Stimulated activated naive CD8-positive, alpha-beta T cell treated with anti-CD3 and anti-CD28 coated beads, Interleukin-15, Interleukin-2, amounts not matched to agents 100 ng/mL and 50 ng/mL, for 24 hours (primary cell): ENCODE data around the gene MPDZ.
"Not testable (repeated sequence)": the region's sequence is repeated elsewhere in the genome, so short reads cannot be mapped to it uniquely, and the experiment has no call there.

Experiments
- H3K27ac Mint-ChIP-seq: one replicate; pipeline ENCODE4 v1.8.0; 2021; ENCODE audit warnings: mild to moderate bottlenecking, mixed read lengths
- H3K27me3 Mint-ChIP-seq: one replicate; pipeline ENCODE4 v1.8.0; 2021; ENCODE audit warnings: mixed read lengths
- H3K36me3 Mint-ChIP-seq: one replicate; pipeline ENCODE4 v1.8.0; 2021; ENCODE audit warnings: low read depth, mixed read lengths
- H3K4me1 Mint-ChIP-seq: one replicate; pipeline ENCODE4 v1.8.0; 2021; ENCODE audit warnings: low read depth, mixed read lengths
- H3K4me3 Mint-ChIP-seq: one replicate; pipeline ENCODE4 v1.8.0; 2021; ENCODE audit warnings: mild to moderate bottlenecking, mixed read lengths
- H3K9me3 Mint-ChIP-seq: one replicate; pipeline ENCODE4 v1.8.0; 2021; ENCODE audit warnings: mixed read lengths

The MPDZ gene

GRCh38 chr9:13224366-13224765 lies 55.1 kb downstream of the MPDZ start:
- no peak overlapping the region for H3K27ac Mint-ChIP-seq
- H3K27me3 Mint-ChIP-seq = no peaks in the 10 kb centered on the region
- no peaks in the 10 kb centered on the region for H3K4me1 Mint-ChIP-seq

GRCh38 chr9:13222733-13223132 lies 56.8 kb downstream of the MPDZ start:
- H3K27ac Mint-ChIP-seq, H3K4me3 Mint-ChIP-seq, H3K36me3 Mint-ChIP-seq, H3K27me3 Mint-ChIP-seq, H3K4me1 Mint-ChIP-seq, H3K9me3 Mint-ChIP-seq: not testable (repeated sequence)

More at GRCh38 chr9:13224366-13224765, 55.1 kb downstream of the MPDZ start:
- no peak overlapping the region for H3K4me3 Mint-ChIP-seq
- no peaks in the 10 kb centered on the region for H3K36me3 Mint-ChIP-seq
- no peaks in the 10 kb centered on the region for H3K9me3 Mint-ChIP-seq

- no peaks in the 10 kb centered on the region for H3K4me1 Mint-ChIP-seq
- H3K27me3 Mint-ChIP-seq = no peaks in the 10 kb centered on the region
- H3K36me3 Mint-ChIP-seq = no peaks in the 10 kb centered on the region
- H3K9me3 Mint-ChIP-seq = no peaks in the 10 kb centered on the region
- no peak overlapping the region for H3K27ac Mint-ChIP-seq
- H3K4me3 Mint-ChIP-seq = no peak overlapping the region
Observed at GRCh38 chr9:13221741-13222140, 57.8 kb downstream of the MPDZ start.

GRCh38 chr9:13220837-13221236 lies 58.7 kb downstream of the MPDZ start:
- Mint-ChIP-seq H3K36me3 (no peaks in the 10 kb centered on the region), H3K4me3 (no peak overlapping the region), H3K4me1 (no peaks in the 10 kb centered on the region), H3K9me3 (no peaks in the 10 kb centered on the region), H3K27ac (no peak overlapping the region), H3K27me3 (no peaks in the 10 kb centered on the region)

GRCh38 chr9:13215791-13216554 lies 63.5 kb downstream of the MPDZ start:
- Mint-ChIP-seq H3K27ac (no peak overlapping the region), H3K9me3 (no peaks in the 10 kb centered on the region), H3K4me3 (no peak overlapping the region), H3K36me3 (no peaks in the 10 kb centered on the region), H3K27me3 (no peaks in the 10 kb centered on the region), H3K4me1 (no peaks in the 10 kb centered on the region)

- Mint-ChIP-seq H3K4me3 (no peak overlapping the region), H3K36me3 (no peaks in the 10 kb centered on the region), H3K4me1 (no peaks in the 10 kb centered on the region), H3K27ac (no peak overlapping the region), H3K9me3 (peaks cover 6% of the 10 kb centered on the region), H3K27me3 (no peaks in the 10 kb centered on the region)
Observed at GRCh38 chr9:13213998-13214397, 65.5 kb downstream of the MPDZ start.

- Mint-ChIP-seq H3K27ac (no peak overlapping the region), H3K4me1 (no peaks in the 10 kb centered on the region), H3K9me3 (peaks cover 6% of the 10 kb centered on the region), H3K4me3 (no peak overlapping the region), H3K36me3 (no peaks in the 10 kb centered on the region), H3K27me3 (no peaks in the 10 kb centered on the region)
Observed at GRCh38 chr9:13213337-13213736, 66.2 kb downstream of the MPDZ start.

GRCh38 chr9:13210306-13210705 lies 69.2 kb downstream of the MPDZ start:
- H3K36me3 Mint-ChIP-seq = no peaks in the 10 kb centered on the region
- no peak overlapping the region for H3K4me3 Mint-ChIP-seq
- no peaks in the 10 kb centered on the region for H3K4me1 Mint-ChIP-seq
- H3K9me3 Mint-ChIP-seq = peaks cover 6% of the 10 kb centered on the region
- no peaks in the 10 kb centered on the region for H3K27me3 Mint-ChIP-seq
- no peak overlapping the region for H3K27ac Mint-ChIP-seq

GRCh38 chr9:13209498-13209897 lies 70.0 kb downstream of the MPDZ start:
- Mint-ChIP-seq H3K4me1 (no peaks in the 10 kb centered on the region), H3K9me3 (peaks cover 6% of the 10 kb centered on the region), H3K4me3 (no peak overlapping the region), H3K36me3 (no peaks in the 10 kb centered on the region), H3K27me3 (no peaks in the 10 kb centered on the region), H3K27ac (no peak overlapping the region)

- peaks cover 6% of the 10 kb centered on the region for H3K9me3 Mint-ChIP-seq
- H3K36me3 Mint-ChIP-seq = no peaks in the 10 kb centered on the region
- no peaks in the 10 kb centered on the region for H3K27me3 Mint-ChIP-seq
- no peaks in the 10 kb centered on the region for H3K4me1 Mint-ChIP-seq
- H3K4me3 Mint-ChIP-seq = no peak overlapping the region
- H3K27ac Mint-ChIP-seq = no peak overlapping the region
Observed at GRCh38 chr9:13205824-13206223, 73.7 kb downstream of the MPDZ start.

- Mint-ChIP-seq H3K27ac (no peak overlapping the region), H3K36me3 (no peaks in the 10 kb centered on the region), H3K9me3 (no peaks in the 10 kb centered on the region), H3K4me3 (no peak overlapping the region), H3K4me1 (no peaks in the 10 kb centered on the region), H3K27me3 (no peaks in the 10 kb centered on the region)
Observed at GRCh38 chr9:13190040-13190439, 89.5 kb downstream of the MPDZ start.

- H3K4me3 Mint-ChIP-seq = no peak overlapping the region
- H3K27ac Mint-ChIP-seq = no peak overlapping the region
- H3K27me3 Mint-ChIP-seq = no peaks in the 10 kb centered on the region
- H3K9me3 Mint-ChIP-seq = no peaks in the 10 kb centered on the region
- H3K36me3 Mint-ChIP-seq = no peaks in the 10 kb centered on the region
- H3K4me1 Mint-ChIP-seq = no peaks in the 10 kb centered on the region
Observed at GRCh38 chr9:13189362-13189761, 90.1 kb downstream of the MPDZ start.

- H3K9me3 Mint-ChIP-seq = no peaks in the 10 kb centered on the region
- no peak overlapping the region for H3K4me3 Mint-ChIP-seq
- H3K27me3 Mint-ChIP-seq = no peaks in the 10 kb centered on the region
- H3K27ac Mint-ChIP-seq = no peak overlapping the region
- H3K4me1 Mint-ChIP-seq = no peaks in the 10 kb centered on the region
- no peaks in the 10 kb centered on the region for H3K36me3 Mint-ChIP-seq
Observed at GRCh38 chr9:13186774-13187173, 92.7 kb downstream of the MPDZ start.

- no peak overlapping the region for H3K27ac Mint-ChIP-seq
- H3K9me3 Mint-ChIP-seq = no peaks in the 10 kb centered on the region
- H3K36me3 Mint-ChIP-seq = no peaks in the 10 kb centered on the region
- no peak overlapping the region for H3K4me3 Mint-ChIP-seq
- H3K4me1 Mint-ChIP-seq = no peaks in the 10 kb centered on the region
- no peaks in the 10 kb centered on the region for H3K27me3 Mint-ChIP-seq
Observed at GRCh38 chr9:13186091-13186490, 93.4 kb downstream of the MPDZ start.

GRCh38 chr9:13181652-13182051 lies 97.8 kb downstream of the MPDZ start:
- no peak overlapping the region for H3K27ac Mint-ChIP-seq
- no peaks in the 10 kb centered on the region for H3K36me3 Mint-ChIP-seq
- H3K9me3 Mint-ChIP-seq = peaks cover 4% of the 10 kb centered on the region
- H3K27me3 Mint-ChIP-seq = no peaks in the 10 kb centered on the region
- H3K4me1 Mint-ChIP-seq = no peaks in the 10 kb centered on the region
- H3K4me3 Mint-ChIP-seq = no peak overlapping the region

GRCh38 chr9:13179257-13179656 lies 100.2 kb downstream of the MPDZ start:
- Mint-ChIP-seq H3K9me3 (peaks cover 4% of the 10 kb centered on the region), H3K4me1 (no peaks in the 10 kb centered on the region), H3K27ac (no peak overlapping the region), H3K36me3 (no peaks in the 10 kb centered on the region), H3K4me3 (no peak overlapping the region), H3K27me3 (no peaks in the 10 kb centered on the region)
